Measurements from ENCODE around the gene TCF25. TPM values are rescaled to one million over a fixed set of nuclear protein-coding genes. Genes with fewer than 3 reads are reported as not detected.

Gene TCF25
- total and polyA plus RNA-seq, 2 donors, result 104 to 200 TPM

DNA sequence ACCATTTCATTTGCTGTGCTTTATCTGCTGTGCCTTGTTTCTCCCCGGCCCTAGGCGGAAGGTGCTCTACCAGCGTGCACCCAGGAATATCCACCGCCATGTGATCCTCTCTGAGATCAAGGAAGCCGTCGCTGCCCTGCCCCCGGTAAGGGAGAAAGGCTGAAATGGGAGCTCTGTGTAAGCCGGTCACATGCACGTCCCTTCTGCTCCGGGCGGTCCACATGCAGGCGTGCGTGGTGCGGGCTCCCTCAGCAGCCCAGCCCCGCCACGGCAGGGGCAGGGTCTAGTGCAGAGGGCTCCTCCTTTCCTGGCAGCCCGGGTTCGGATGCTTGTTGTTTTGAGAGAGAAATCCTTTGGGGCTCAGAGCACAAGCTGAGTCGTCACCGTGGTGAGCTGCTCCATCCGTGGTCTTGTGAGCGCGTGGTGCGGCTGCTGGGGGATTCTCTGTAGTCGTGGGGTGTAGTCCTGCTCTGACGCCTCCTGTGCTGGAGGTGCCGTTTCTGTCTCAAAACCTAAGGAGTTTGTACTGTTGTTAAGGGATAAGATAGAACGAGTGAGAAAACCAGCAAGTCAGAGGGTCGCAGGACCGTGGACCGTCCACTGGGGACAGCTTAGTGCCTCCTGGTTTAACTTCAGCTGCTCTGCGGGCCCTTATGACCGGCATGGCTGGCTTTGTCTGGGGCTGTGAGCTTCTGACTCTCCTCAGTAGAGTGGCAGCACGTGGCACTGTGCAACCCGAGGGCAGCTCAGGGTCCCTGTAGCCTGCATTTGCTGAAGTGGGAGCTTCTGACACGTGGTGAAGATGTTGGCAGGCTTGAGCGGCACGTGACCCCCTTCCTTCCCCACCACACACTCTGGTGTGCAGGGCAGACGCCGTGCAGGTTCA lies 33.0 kb downstream of the TCF25 start:
- peaks cover 3 to 13% of the 10 kb centered on the region in 2 donors for H3K9me3 ChIP-seq (ENCODE audit: control insufficient read depth in 2 of 2, insufficient read depth in 1 of 2, low read length in 1 of 2)
- H3K4me3 ChIP-seq (ENCODE audit: low read length in 2 of 2), result no peak overlapping the region
- H3K27me3 ChIP-seq (ENCODE audit: control insufficient read depth in 2 of 2, insufficient read depth in 1 of 2, low read length in 1 of 2), result no peaks in the 10 kb centered on the region
- DNase-seq (ENCODE audit: low read depth in 6 of 9, low spot score in 9 of 9), result no peak
- no peaks in the 10 kb centered on the region for H3K4me1 ChIP-seq (ENCODE audit: control insufficient read depth in 2 of 2, insufficient read depth in 2 of 2, low read length in 2 of 2)
- H3K27ac ChIP-seq (ENCODE audit: low read depth in 1 of 2, low read length in 1 of 2), result no peak overlapping the region
- peaks cover 65 to 69% of the 10 kb centered on the region in 2 donors for H3K36me3 ChIP-seq (ENCODE audit: control insufficient read depth in 2 of 2, insufficient read depth in 2 of 2, low read length in 1 of 2)
- WGBS, result 98% methylated on average over 40 of the region's 40 CpGs

GRCh38 chr16:89907055-89907814 lies 33.8 kb downstream of the TCF25 start:
- WGBS, result 98% methylated on average over 13 of the region's 13 CpGs

DNA sequence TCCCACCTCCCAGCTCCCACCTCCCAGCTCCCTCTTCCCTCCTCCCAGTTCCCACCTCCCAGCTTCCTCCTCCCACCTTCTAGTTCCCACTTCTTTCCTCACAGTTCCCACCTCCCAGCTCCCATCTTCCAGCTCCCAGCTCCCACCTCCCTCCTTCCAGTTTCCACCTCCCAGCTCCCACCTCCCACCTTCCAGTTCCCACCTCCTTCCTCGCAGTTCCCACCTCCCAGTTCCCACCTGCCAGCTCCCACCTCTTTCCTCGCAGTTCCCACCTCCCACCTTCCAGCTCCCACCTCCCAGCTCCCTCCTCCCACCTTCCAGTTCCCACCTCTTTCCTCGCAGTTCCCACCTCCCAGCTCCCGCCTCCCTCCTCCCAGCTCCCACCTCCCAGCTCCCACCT lies 34.8 kb downstream of the TCF25 start:
- WGBS, result 96% methylated on average over 4 of the region's 4 CpGs
- H3K27ac ChIP-seq (ENCODE audit: low read depth in 1 of 2, low read length in 1 of 2), result no peak overlapping the region

More at GRCh38 chr16:89907055-89907814, 33.8 kb downstream of the TCF25 start:
- no peak for DNase-seq (ENCODE audit: low read depth in 6 of 9, low spot score in 9 of 9)
- H3K9me3 ChIP-seq (ENCODE audit: control insufficient read depth in 2 of 2, insufficient read depth in 1 of 2, low read length in 1 of 2), result peaks cover 3 to 13% of the 10 kb centered on the region in 2 donors
- H3K4me1 ChIP-seq (ENCODE audit: control insufficient read depth in 2 of 2, insufficient read depth in 2 of 2, low read length in 2 of 2), result no peaks in the 10 kb centered on the region
- H3K4me3 ChIP-seq (ENCODE audit: low read length in 2 of 2), result no peak overlapping the region
- no peak overlapping the region for H3K27ac ChIP-seq (ENCODE audit: low read depth in 1 of 2, low read length in 1 of 2)
- H3K27me3 ChIP-seq (ENCODE audit: control insufficient read depth in 2 of 2, insufficient read depth in 1 of 2, low read length in 1 of 2), result no peaks in the 10 kb centered on the region
- peaks cover 71 to 72% of the 10 kb centered on the region in 2 donors for H3K36me3 ChIP-seq (ENCODE audit: control insufficient read depth in 2 of 2, insufficient read depth in 2 of 2, low read length in 1 of 2)

GRCh38 chr16:89909777-89910716 lies 36.7 kb downstream of the TCF25 start:
- H3K36me3 ChIP-seq (ENCODE audit: control insufficient read depth in 2 of 2, insufficient read depth in 2 of 2, low read length in 1 of 2), result peaks cover 52 to 57% of the 10 kb centered on the region in 2 donors
- peak in 4 of 9 donors; percentile 22 to 60 (median 53) for DNase-seq (ENCODE audit: low read depth in 6 of 9, low spot score in 9 of 9)
- no peak overlapping the region for H3K27ac ChIP-seq (ENCODE audit: low read depth in 1 of 2, low read length in 1 of 2)

More for the DNA sequence above, 34.8 kb downstream of the TCF25 start:
- H3K9me3 ChIP-seq (ENCODE audit: control insufficient read depth in 2 of 2, insufficient read depth in 1 of 2, low read length in 1 of 2), result peaks cover 3 to 13% of the 10 kb centered on the region in 2 donors
- H3K4me3 ChIP-seq (ENCODE audit: low read length in 2 of 2), result no peak overlapping the region
- peaks cover 65 to 73% of the 10 kb centered on the region in 2 donors for H3K36me3 ChIP-seq (ENCODE audit: control insufficient read depth in 2 of 2, insufficient read depth in 2 of 2, low read length in 1 of 2)
- no peaks in the 10 kb centered on the region for H3K27me3 ChIP-seq (ENCODE audit: control insufficient read depth in 2 of 2, insufficient read depth in 1 of 2, low read length in 1 of 2)
- H3K4me1 ChIP-seq (ENCODE audit: control insufficient read depth in 2 of 2, insufficient read depth in 2 of 2, low read length in 2 of 2), result no peaks in the 10 kb centered on the region
- no peak for DNase-seq (ENCODE audit: low read depth in 6 of 9, low spot score in 9 of 9)

GRCh38 chr16:89910717-89911354 lies 37.4 kb downstream of the TCF25 start:
- 98% methylated on average over 27 of the region's 27 CpGs for WGBS
- Histone ChIP-seq H3K4me1 (ENCODE audit: control insufficient read depth in 2 of 2, insufficient read depth in 2 of 2, low read length in 2 of 2) (no peaks in the 10 kb centered on the region), H3K27me3 (ENCODE audit: control insufficient read depth in 2 of 2, insufficient read depth in 1 of 2, low read length in 1 of 2) (peaks cover 0 to under 1% of the 10 kb centered on the region in 2 donors), H3K36me3 (ENCODE audit: control insufficient read depth in 2 of 2, insufficient read depth in 2 of 2, low read length in 1 of 2) (peaks cover 44 to 49% of the 10 kb centered on the region in 2 donors), H3K9me3 (ENCODE audit: control insufficient read depth in 2 of 2, insufficient read depth in 1 of 2, low read length in 1 of 2) (peaks cover 3 to 13% of the 10 kb centered on the region in 2 donors), H3K4me3 (ENCODE audit: low read length in 2 of 2) (no peak overlapping the region), H3K27ac (ENCODE audit: low read depth in 1 of 2, low read length in 1 of 2) (no peak overlapping the region)
- no peak for DNase-seq (ENCODE audit: low read depth in 6 of 9, low spot score in 9 of 9)

More at GRCh38 chr16:89909777-89910716, 36.7 kb downstream of the TCF25 start:
- Histone ChIP-seq H3K4me3 (ENCODE audit: low read length in 2 of 2) (no peak overlapping the region), H3K4me1 (ENCODE audit: control insufficient read depth in 2 of 2, insufficient read depth in 2 of 2, low read length in 2 of 2) (no peaks in the 10 kb centered on the region), H3K9me3 (ENCODE audit: control insufficient read depth in 2 of 2, insufficient read depth in 1 of 2, low read length in 1 of 2) (peaks cover 3 to 13% of the 10 kb centered on the region in 2 donors), H3K27me3 (ENCODE audit: control insufficient read depth in 2 of 2, insufficient read depth in 1 of 2, low read length in 1 of 2) (no peaks in the 10 kb centered on the region)
- WGBS, result 80% methylated on average over 47 of the region's 47 CpGs

DNA sequence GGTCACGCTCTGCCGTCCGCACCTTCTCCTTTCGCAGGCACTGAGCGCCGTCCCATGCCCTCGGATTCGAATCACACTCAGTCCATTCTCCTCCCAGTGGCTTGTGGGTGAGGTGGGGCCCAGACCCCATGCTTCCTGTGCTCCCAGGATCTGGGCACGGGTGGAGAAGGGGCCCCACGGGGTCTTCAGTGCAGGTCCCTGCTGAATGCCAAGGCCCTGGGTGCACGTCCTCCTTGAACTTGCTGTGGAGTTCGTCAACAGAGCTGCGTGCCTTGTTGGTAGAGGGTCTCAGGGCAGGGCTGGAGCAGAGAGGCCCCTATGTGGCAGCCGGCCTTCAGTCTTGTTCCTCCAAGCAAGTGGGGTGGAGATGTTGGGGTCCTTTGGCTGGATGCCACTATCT lies 38.0 kb downstream of the TCF25 start:
- Histone ChIP-seq H3K9me3 (ENCODE audit: control insufficient read depth in 2 of 2, insufficient read depth in 1 of 2, low read length in 1 of 2) (peaks cover 3 to 13% of the 10 kb centered on the region in 2 donors), H3K27me3 (ENCODE audit: control insufficient read depth in 2 of 2, insufficient read depth in 1 of 2, low read length in 1 of 2) (peaks cover 0 to 2% of the 10 kb centered on the region in 2 donors), H3K4me1 (ENCODE audit: control insufficient read depth in 2 of 2, insufficient read depth in 2 of 2, low read length in 2 of 2) (no peaks in the 10 kb centered on the region), H3K27ac (ENCODE audit: low read depth in 1 of 2, low read length in 1 of 2) (no peak overlapping the region), H3K4me3 (ENCODE audit: low read length in 2 of 2) (no peak overlapping the region), H3K36me3 (ENCODE audit: control insufficient read depth in 2 of 2, insufficient read depth in 2 of 2, low read length in 1 of 2) (peaks cover 39 to 43% of the 10 kb centered on the region in 2 donors)
- DNase-seq (ENCODE audit: low read depth in 6 of 9, low spot score in 9 of 9), result no peak
- WGBS, result 97% methylated on average over 14 of the region's 14 CpGs

GRCh38 chr16:89912143-89912542 lies 38.8 kb downstream of the TCF25 start:
- Histone ChIP-seq H3K4me3 (ENCODE audit: low read length in 2 of 2) (no peak overlapping the region), H3K36me3 (ENCODE audit: control insufficient read depth in 2 of 2, insufficient read depth in 2 of 2, low read length in 1 of 2) (peaks cover 31 to 36% of the 10 kb centered on the region in 2 donors), H3K27ac (ENCODE audit: low read depth in 1 of 2, low read length in 1 of 2) (no peak overlapping the region), H3K9me3 (ENCODE audit: control insufficient read depth in 2 of 2, insufficient read depth in 1 of 2, low read length in 1 of 2) (peaks cover 3 to 8% of the 10 kb centered on the region in 2 donors), H3K4me1 (ENCODE audit: control insufficient read depth in 2 of 2, insufficient read depth in 2 of 2, low read length in 2 of 2) (peaks cover 2% of the 10 kb centered on the region in 2 donors), H3K27me3 (ENCODE audit: control insufficient read depth in 2 of 2, insufficient read depth in 1 of 2, low read length in 1 of 2) (peaks cover 0 to 2% of the 10 kb centered on the region in 2 donors)
- 96% methylated on average over 13 of the region's 13 CpGs for WGBS
- DNase-seq (ENCODE audit: low read depth in 6 of 9, low spot score in 9 of 9), result no peak

DNA sequence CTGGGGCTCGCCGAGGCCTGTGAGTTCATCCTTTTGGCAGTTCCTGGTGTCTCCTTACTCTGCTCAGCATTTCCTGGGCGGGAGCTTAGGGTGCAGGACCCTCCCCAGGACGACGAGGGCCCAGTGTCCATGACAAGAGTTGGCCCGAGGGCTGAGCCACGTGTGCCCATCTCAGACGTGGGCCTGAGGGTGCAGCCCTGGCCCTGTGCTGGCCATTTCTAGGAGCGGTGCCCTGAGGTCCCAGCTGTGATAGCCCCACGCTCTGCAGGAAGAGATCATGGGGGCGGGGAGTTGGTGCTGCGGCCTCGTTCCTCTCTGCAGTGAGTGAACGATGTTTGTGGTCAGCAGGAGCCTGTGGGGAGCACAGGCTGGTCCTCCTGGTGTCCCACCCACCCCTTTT lies 39.2 kb downstream of the TCF25 start:
- H3K27me3 ChIP-seq (ENCODE audit: control insufficient read depth in 2 of 2, insufficient read depth in 1 of 2, low read length in 1 of 2), result peaks cover 0 to 2% of the 10 kb centered on the region in 2 donors
- no peak overlapping the region for H3K27ac ChIP-seq (ENCODE audit: low read depth in 1 of 2, low read length in 1 of 2)
- 91% methylated on average over 14 of the region's 14 CpGs for WGBS
- peaks cover 7% of the 10 kb centered on the region in 2 donors for H3K4me1 ChIP-seq (ENCODE audit: control insufficient read depth in 2 of 2, insufficient read depth in 2 of 2, low read length in 2 of 2)
- no peak overlapping the region for H3K4me3 ChIP-seq (ENCODE audit: low read length in 2 of 2)
- no peak for DNase-seq (ENCODE audit: low read depth in 6 of 9, low spot score in 9 of 9)
- peaks cover 28 to 36% of the 10 kb centered on the region in 2 donors for H3K36me3 ChIP-seq (ENCODE audit: control insufficient read depth in 2 of 2, insufficient read depth in 2 of 2, low read length in 1 of 2)
- peaks cover 3 to 8% of the 10 kb centered on the region in 2 donors for H3K9me3 ChIP-seq (ENCODE audit: control insufficient read depth in 2 of 2, insufficient read depth in 1 of 2, low read length in 1 of 2)

Data from thymus (tissue), 11 donors.